Omental fat pad (tissue), 4 donors: ENCODE measurements around the gene STAG1. TPM values are rescaled to one million over a fixed set of nuclear protein-coding genes. Genes with fewer than 3 reads are reported as not detected.
"Not testable (repeated sequence)": the region's sequence is repeated elsewhere in the genome, so short reads cannot be mapped to it uniquely, and the experiment has no call there.

Experiments used
- ATAC-seq: fragments of 150-250 bp; one replicate; pipeline ENCODE4 v1.9.1; 2016; ENCODE audit warnings: mild to moderate bottlenecking, moderate library complexity; ENCODE audit not compliant: low FRiP score
- DNase-seq: peaks from one replicate; pipeline ENCODE4 v3.0.0-alpha.2; 2019; ENCODE audit warnings: low spot score
- CTCF ChIP-seq, 3 donors: fragments of 450-650 bp; IDR thresholded peaks; one replicate each; pipeline ENCODE4 v1.5.1; 2016 to 2017; ENCODE audit warnings: antibody characterized with exemption in 3 of 3, mild to moderate bottlenecking in 3 of 3, moderate library complexity in 2 of 3
- total RNA-seq, 4 donors: library from RNA; depleted of rRNA; stranded (reverse); fragments of >200 nt; gene quantifications; one replicate each; pipeline ENCODE4 v1.1.0, GENCODE V29; 2016

Gene STAG1
- total RNA-seq, 4 donors from 2014 or later, result 37.6 to 57.5 (median 41.6) TPM

- DNase-seq (no peak), ATAC-seq (no peak)
- no peak for TF ChIP-seq CTCF (IDR thresholded peaks at IDR 0.05)
These were observed 208.8 kb downstream of the STAG1 start for GRCh38 chr3:136543385-136543784.

GRCh38 chr3:136535906-136536305 is 216.3 kb downstream of the STAG1 start:
- DNase-seq (no peak), ATAC-seq (no peak)
- TF ChIP-seq CTCF (IDR thresholded peaks at IDR 0.05), result no peak

DNA sequence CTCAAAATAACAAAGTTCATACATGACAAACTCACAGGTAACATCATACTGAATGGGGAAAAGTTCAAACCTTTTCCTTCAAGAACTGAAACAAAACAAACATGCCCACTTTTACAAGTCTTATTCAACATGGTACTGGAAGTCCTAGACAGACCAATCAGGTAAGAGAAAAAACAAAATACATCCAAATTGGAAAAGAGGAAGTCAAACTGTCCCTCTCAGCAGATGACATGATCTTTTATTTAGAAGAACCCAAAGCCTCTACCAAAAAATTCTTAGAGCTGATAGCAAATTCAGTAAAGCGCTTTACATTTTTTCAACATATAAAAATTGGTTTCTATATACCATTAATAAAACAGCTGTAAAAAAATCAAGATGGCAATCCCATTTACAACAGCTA is 219.4 kb downstream of the STAG1 start:
- DNase-seq, result no peak
- no peak for ATAC-seq

DNA sequence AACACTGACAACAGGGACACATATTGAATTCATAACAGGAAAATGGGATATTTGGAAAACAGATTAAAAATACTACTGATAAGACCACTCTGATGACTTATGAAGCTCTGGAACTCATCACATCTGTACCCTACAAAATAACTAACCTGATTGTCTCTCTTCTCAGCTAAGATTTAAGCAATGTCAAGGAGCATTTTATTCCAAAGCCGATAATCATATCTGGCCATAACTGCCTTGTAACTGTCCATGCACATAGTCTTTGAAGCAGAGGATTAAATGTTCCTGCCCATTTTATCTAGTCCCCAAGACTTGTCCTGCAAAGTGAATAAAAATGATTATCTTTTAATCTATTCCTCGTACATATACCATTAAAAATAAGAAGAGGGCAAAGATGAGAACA is 234.1 kb downstream of the STAG1 start:
- ATAC-seq, result no peak
- no peak for TF ChIP-seq CTCF (IDR thresholded peaks at IDR 0.05)
- DNase-seq, result no peak

More for the DNA sequence above, 219.4 kb downstream of the STAG1 start:
- no peak for TF ChIP-seq CTCF (IDR thresholded peaks at IDR 0.05)

DNA sequence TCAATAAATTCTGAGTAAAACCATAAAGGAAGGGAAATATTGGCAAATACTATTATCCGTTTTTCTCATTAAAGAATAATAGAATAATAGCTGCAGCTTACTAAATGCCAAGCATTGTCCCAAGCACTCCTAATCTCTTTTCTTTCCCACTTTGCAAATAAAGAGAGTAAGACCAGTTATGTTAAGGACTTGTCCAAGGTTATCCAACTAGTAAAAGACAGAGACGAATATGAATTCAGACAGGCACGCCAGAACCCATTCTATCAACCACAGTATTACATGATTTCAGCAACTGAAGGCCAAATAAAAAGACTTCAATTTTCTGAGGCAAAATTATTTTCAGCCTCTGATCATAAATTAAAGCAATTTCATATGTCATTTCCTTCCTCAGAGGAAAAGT is 235.5 kb downstream of the STAG1 start:
- ATAC-seq (no peak), DNase-seq (no peak)
- no peak for TF ChIP-seq CTCF (IDR thresholded peaks at IDR 0.05)

- no peak for DNase-seq
- no peak for ATAC-seq
These were observed 236.1 kb downstream of the STAG1 start for GRCh38 chr3:136516095-136516494.

DNA sequence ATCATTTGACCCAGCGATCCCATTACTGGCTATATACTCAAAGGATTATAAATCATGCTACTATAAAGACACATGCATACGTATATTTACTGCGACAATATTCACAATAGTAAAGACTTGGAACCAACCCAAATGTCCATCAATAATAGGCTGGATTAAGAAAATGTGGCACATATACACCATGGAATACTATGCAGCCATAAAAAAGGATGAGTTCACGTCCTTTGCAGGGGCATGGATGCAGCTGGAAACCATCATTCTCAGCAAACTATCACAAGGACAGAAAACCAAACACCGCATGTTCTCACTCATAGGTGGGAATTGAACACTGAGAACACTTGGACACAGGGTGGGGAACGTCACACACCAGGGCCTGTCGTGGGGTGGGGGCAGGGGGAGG is 237.6 kb downstream of the STAG1 start:
- not testable (repeated sequence) for ATAC-seq, DNase-seq

More at GRCh38 chr3:136516095-136516494, 236.1 kb downstream of the STAG1 start:
- no peak for TF ChIP-seq CTCF (IDR thresholded peaks at IDR 0.05)

GRCh38 chr3:136513367-136513766 is 238.8 kb downstream of the STAG1 start:
- DNase-seq, result no peak
- ATAC-seq, result no peak
- TF ChIP-seq CTCF (IDR thresholded peaks at IDR 0.05), result no peak
